GM12872 (cell line): Measurements from ENCODE around the gene ABHD10.

Source experiments
- CTCF ChIP-seq: IDR thresholded peaks from 3 replicates; pipeline ENCODE4 v1.5.1; 2011; ENCODE audit warnings: low read depth, mild to moderate bottlenecking, low read length, moderate library complexity; ENCODE audit not compliant: insufficient read depth

Gene ABHD10

DNA sequence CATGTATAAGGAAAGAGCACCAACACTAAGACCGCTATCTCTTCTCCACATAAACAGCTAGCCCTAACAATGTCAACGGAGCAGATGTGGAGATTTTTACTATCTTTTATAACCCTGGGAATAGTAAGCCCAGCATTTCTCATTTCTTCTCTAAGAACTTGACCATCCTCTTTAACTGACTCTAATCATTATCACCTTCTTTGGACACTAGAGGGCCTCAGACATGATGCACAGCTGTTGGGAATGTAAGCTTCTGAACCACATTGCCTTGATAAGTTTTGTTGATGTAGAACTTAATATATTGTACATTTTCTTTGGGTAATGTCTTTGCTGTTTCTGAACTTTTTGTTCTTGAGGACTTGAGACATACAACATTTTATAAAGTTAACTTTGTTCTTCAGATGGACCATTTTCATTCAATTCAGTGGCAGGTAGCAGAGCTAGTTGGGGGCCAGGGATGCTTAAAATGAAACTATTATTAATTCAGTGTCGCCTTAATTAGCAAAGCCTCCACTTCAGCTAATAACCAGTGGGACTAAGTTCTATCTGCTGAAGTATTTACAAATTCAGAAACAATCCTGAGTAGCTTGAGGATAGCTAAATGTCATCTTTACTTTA is 10.3 kb downstream of the ABHD10 start:
- peak; percentile 75 for TF ChIP-seq CTCF

DNA sequence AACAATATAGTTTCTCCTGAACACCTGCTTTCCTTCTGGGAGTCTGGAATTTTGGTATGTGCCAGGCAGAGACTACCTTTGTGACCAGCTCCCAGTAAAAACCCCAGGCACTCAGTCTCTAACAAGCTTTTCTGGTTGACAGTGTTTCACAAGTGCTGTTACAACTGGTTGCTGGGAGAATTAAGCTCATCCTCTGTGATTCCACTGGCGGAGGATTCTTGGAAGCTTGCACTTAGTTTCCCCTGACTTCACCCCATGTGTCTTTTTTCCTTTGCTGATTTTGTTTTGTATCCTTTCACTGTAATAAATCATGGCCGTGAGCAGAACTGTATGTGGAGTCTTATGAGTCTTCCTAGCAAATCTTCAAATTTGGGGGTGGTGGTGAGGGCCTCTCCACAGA is 14.2 kb downstream of the ABHD10 start:
- no peak for TF ChIP-seq CTCF

DNA sequence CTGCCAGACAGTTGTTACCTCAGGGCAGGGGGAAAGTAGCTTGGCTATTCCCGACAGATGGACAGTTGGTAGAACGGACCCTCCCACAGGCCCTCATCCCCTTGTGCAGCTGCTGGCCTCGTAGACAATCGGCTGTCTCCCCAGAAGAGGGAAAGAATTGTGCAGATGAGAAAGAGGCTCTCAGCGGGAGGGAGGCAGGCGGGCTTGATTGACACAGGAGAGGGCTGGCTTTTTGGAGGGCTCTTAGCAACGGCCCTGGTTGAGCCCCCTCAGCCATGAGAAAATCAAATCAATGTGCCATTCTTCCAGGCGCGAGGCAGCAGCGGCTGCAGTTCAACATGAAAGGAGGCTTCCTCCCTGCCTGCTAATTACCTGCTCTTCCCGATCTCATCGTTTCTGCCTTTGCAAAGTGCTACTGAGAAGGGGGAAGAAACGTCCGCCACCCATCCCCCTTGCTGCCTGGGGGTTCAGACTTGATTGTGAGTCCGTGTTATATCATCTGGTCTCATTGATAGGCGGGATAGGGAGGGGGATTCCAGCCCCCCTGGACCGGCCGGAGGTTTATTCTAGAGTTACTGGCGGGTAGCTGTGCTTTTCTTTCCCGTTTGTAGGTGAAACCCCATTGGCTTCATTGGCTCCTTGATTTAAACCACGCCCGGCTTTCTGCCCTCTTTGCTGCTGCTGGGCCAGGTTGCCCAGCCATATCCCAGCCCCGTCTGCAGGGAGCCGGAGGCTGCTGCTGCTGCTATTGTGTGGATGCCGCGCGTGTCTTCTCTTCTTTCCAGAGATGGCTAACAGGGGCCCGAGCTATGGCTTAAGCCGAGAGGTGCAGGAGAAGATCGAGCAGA is 20.0 kb downstream of the ABHD10 start, which contains the start of gene TAGLN3:
Gene TAGLN3 (plus strand): TSS at position 287 of the 848 bp plus-strand sequence. CDS start 501 bp downstream, at position 788.
- no peak for TF ChIP-seq CTCF

GRCh38 chr3:111999484-112000324 is 20.9 kb downstream of the ABHD10 start:
- no peak for TF ChIP-seq CTCF

GRCh38 chr3:112000367-112000771 is 21.5 kb downstream of the ABHD10 start:
- TF ChIP-seq CTCF: no peak

GRCh38 chr3:112000966-112001365 is 22.1 kb downstream of the ABHD10 start:
- TF ChIP-seq CTCF: no peak

DNA sequence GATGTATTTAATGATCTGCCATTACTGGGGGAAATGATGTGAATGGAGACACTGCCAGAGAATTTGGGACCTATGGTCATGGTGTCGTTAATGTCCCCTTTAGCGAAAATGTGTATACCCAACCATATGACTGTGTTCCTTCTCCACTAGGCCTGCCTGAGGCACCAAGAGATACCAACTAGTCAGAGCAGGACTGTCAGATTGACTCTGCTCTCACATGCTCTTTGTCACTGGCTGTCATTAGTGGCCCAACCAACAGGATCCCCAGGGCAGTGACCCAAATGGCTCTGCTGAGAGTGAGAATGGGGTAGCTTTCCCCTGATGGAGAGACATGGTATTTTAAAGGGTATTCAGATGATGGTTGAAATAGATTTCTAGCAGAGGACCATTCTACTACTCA is 22.7 kb downstream of the ABHD10 start:
- no peak for TF ChIP-seq CTCF
